Measurements from ENCODE around the gene OSBPL10. TPM values are rescaled to one million over a fixed set of nuclear protein-coding genes. Genes with fewer than 3 reads are reported as not detected.
A peak's percentile ranks its signal among the peaks of the same experiment; 100 is the strongest.

The OSBPL10 gene
- polyA plus RNA-seq, 6 donors from 2014 or later, result 28.7 to 65.6 (median 40.0) TPM

GRCh38 chr3:31636049-31636448 is 345.0 kb downstream of the OSBPL10 start:
- peaks cover 9 to 14% of the 10 kb centered on the region in 2 donors for H3K36me3 Mint-ChIP-seq
- no peak for ATAC-seq (ENCODE audit: low read depth in 2 of 2)
- peak overlapping the region in 2 of 6 donors; percentile 27 to 64 for H3K27ac Mint-ChIP-seq
- no peaks in the 10 kb centered on the region for H3K9me3 Mint-ChIP-seq
- H3K27me3 Mint-ChIP-seq, result no peaks in the 10 kb centered on the region
- H3K4me1 Mint-ChIP-seq, result peaks cover 11 to 12% (median 11%) of the 10 kb centered on the region in 3 donors
- no peak for DNase-seq
- H3K4me3 Mint-ChIP-seq, result no peak overlapping the region

DNA sequence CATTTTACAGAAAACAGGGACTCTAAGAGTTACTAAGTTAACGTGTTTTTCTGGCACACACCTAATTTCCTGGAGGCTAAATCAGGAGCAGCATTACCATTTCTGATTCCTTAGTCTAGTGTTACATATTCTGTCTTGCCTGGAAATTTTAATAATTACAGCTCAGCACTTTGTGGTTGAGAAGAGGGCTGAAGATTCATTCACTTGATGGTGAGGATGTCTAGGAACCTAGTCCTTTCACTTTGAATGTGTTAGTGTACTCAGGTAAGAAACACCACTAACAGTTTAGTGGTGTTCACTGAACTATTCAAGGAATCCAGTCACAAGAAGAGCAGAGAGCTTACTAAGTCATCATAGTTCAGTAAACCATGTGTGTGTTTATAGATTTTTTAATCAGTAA is 345.5 kb downstream of the OSBPL10 start:
- no peak overlapping the region for H3K4me3 Mint-ChIP-seq
- H3K9me3 Mint-ChIP-seq, result no peaks in the 10 kb centered on the region
- peak overlapping the region in 3 of 6 donors; percentile 10 to 64 (median 51) for H3K27ac Mint-ChIP-seq
- no peaks in the 10 kb centered on the region for H3K27me3 Mint-ChIP-seq
- ATAC-seq (ENCODE audit: low read depth in 2 of 2), result no peak
- peaks cover 8 to 12% (median 11%) of the 10 kb centered on the region in 3 donors for H3K4me1 Mint-ChIP-seq
- peaks cover 9 to 16% of the 10 kb centered on the region in 2 donors for H3K36me3 Mint-ChIP-seq
- no peak for DNase-seq

- Mint-ChIP-seq H3K36me3 (peaks cover 15 to 23% of the 10 kb centered on the region in 2 donors), H3K27me3 (no peaks in the 10 kb centered on the region), H3K9me3 (no peaks in the 10 kb centered on the region), H3K4me1 (peaks cover 6 to 12% (median 11%) of the 10 kb centered on the region in 3 donors), H3K27ac (peak overlapping the region in 1 of 6 donors; percentile 49), H3K4me3 (no peak overlapping the region)
- DNase-seq, result no peak
- ATAC-seq (ENCODE audit: low read depth in 2 of 2), result no peak
Observed at GRCh38 chr3:31634476-31634875, 346.6 kb downstream of the OSBPL10 start.

- Mint-ChIP-seq H3K27me3 (no peaks in the 10 kb centered on the region), H3K9me3 (no peaks in the 10 kb centered on the region), H3K36me3 (peaks cover 29 to 42% of the 10 kb centered on the region in 2 donors), H3K27ac (peak overlapping the region in 3 of 6 donors; percentile 20 to 63 (median 40)), H3K4me1 (peaks cover 12 to 18% (median 15%) of the 10 kb centered on the region in 3 donors), H3K4me3 (peak overlapping the region in 2 of 8 donors; percentile 5 to 7)
- ATAC-seq (ENCODE audit: low read depth in 2 of 2), result peak; percentile 55 to 71
- peak; percentile 11 for DNase-seq
Observed at GRCh38 chr3:31629054-31629453, 352.0 kb downstream of the OSBPL10 start.

DNA sequence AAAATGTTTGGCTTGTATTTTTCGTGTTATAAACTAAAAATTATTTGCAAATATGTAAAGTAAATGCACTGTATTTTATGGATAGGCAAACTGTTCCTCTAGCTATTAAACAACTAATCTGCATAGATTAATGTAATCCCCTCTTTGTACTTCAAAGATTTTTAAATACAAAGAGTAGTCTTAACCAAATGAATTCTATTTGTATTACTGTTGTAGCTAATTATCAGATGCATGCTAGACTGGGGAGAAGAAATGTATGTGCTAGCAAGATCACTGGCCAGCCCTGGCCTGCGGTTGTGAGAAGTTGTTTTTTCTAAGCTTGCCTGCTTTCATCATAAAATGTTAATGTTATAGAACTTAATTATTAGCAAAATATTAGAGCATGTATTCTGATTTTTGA is 355.7 kb downstream of the OSBPL10 start:
- peaks cover 24 to 44% (median 33%) of the 10 kb centered on the region in 3 donors for H3K4me1 Mint-ChIP-seq

GRCh38 chr3:31624083-31624709 is 356.9 kb downstream of the OSBPL10 start:
- no peak for DNase-seq
- ATAC-seq (ENCODE audit: low read depth in 2 of 2), result no peak
- peak overlapping the region in 2 of 6 donors; percentile 40 to 47 for H3K27ac Mint-ChIP-seq
- peak overlapping the region in 2 of 8 donors; percentile 4 to 57 for H3K4me3 Mint-ChIP-seq
- H3K9me3 Mint-ChIP-seq, result no peaks in the 10 kb centered on the region
- H3K4me1 Mint-ChIP-seq, result peaks cover 23 to 45% (median 29%) of the 10 kb centered on the region in 3 donors
- no peaks in the 10 kb centered on the region for H3K27me3 Mint-ChIP-seq
- peaks cover 23 to 24% of the 10 kb centered on the region in 2 donors for H3K36me3 Mint-ChIP-seq

More for the DNA sequence above, 355.7 kb downstream of the OSBPL10 start:
- peaks cover 27 to 30% of the 10 kb centered on the region in 2 donors for H3K36me3 Mint-ChIP-seq
- DNase-seq (no peak), ATAC-seq (ENCODE audit: low read depth in 2 of 2) (no peak)
- H3K27ac Mint-ChIP-seq, result no peak overlapping the region
- H3K9me3 Mint-ChIP-seq, result no peaks in the 10 kb centered on the region
- no peak overlapping the region for H3K4me3 Mint-ChIP-seq
- H3K27me3 Mint-ChIP-seq, result no peaks in the 10 kb centered on the region

GRCh38 chr3:31622636-31623288 is 358.3 kb downstream of the OSBPL10 start:
- H3K27ac Mint-ChIP-seq, result peak overlapping the region in 3 of 6 donors; percentile 23 to 62 (median 36)

DNA sequence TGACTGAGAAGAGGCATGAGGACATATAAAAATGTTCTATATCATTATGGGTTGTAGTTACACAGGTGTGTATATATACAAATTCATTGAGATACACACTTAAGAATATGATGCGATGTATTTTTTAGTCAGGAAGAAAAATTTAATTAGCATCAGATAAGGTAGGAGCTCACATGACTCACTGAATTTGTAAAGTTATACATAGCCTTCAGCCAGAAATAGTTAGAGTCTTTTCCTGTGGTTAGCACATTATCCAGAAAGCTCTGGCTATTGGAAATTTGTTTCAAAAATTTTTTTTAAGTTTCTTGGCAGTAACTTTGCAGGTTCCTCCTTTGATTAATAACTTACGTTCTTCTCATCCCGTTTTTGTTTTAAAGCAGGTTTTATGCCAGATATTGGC is 359.7 kb downstream of the OSBPL10 start:
- Mint-ChIP-seq H3K4me3 (no peak overlapping the region), H3K36me3 (peaks cover 19 to 30% of the 10 kb centered on the region in 2 donors), H3K27ac (peak overlapping the region in 2 of 6 donors; percentile 41 to 59), H3K9me3 (no peaks in the 10 kb centered on the region), H3K4me1 (peaks cover 13 to 33% (median 22%) of the 10 kb centered on the region in 3 donors), H3K27me3 (no peaks in the 10 kb centered on the region)
- no peak for ATAC-seq (ENCODE audit: low read depth in 2 of 2)
- DNase-seq, result no peak

More at GRCh38 chr3:31622636-31623288, 358.3 kb downstream of the OSBPL10 start:
- H3K4me1 Mint-ChIP-seq, result peaks cover 13 to 36% (median 22%) of the 10 kb centered on the region in 3 donors
- H3K27me3 Mint-ChIP-seq, result no peaks in the 10 kb centered on the region
- H3K9me3 Mint-ChIP-seq, result no peaks in the 10 kb centered on the region
- peak; percentile 9 for DNase-seq
- peak overlapping the region in 3 of 8 donors; percentile 20 to 73 (median 20) for H3K4me3 Mint-ChIP-seq
- peak; percentile 41 to 65 for ATAC-seq (ENCODE audit: low read depth in 2 of 2)
- H3K36me3 Mint-ChIP-seq, result peaks cover 24 to 30% of the 10 kb centered on the region in 2 donors

- peak overlapping the region in 1 of 6 donors; percentile 59 for H3K27ac Mint-ChIP-seq
Observed at GRCh38 chr3:31620656-31621055, 360.4 kb downstream of the OSBPL10 start.

GRCh38 chr3:31616711-31617110 is 364.4 kb downstream of the OSBPL10 start:
- H3K27ac Mint-ChIP-seq, result no peak overlapping the region
- DNase-seq (no peak), ATAC-seq (ENCODE audit: low read depth in 2 of 2) (no peak)
- H3K4me3 Mint-ChIP-seq, result no peak overlapping the region
- H3K4me1 Mint-ChIP-seq, result peaks cover 0 to 19% (median 17%) of the 10 kb centered on the region in 3 donors
- no peaks in the 10 kb centered on the region for H3K9me3 Mint-ChIP-seq
- peaks cover 7 to 25% of the 10 kb centered on the region in 2 donors for H3K36me3 Mint-ChIP-seq
- no peaks in the 10 kb centered on the region for H3K27me3 Mint-ChIP-seq

More at GRCh38 chr3:31620656-31621055, 360.4 kb downstream of the OSBPL10 start:
- H3K27me3 Mint-ChIP-seq, result no peaks in the 10 kb centered on the region
- DNase-seq (no peak), ATAC-seq (ENCODE audit: low read depth in 2 of 2) (no peak)
- peaks cover 15 to 32% of the 10 kb centered on the region in 2 donors for H3K36me3 Mint-ChIP-seq
- H3K9me3 Mint-ChIP-seq, result no peaks in the 10 kb centered on the region
- no peak overlapping the region for H3K4me3 Mint-ChIP-seq
- H3K4me1 Mint-ChIP-seq, result peaks cover 13 to 30% (median 22%) of the 10 kb centered on the region in 3 donors

- Mint-ChIP-seq H3K27me3 (no peaks in the 10 kb centered on the region), H3K9me3 (no peaks in the 10 kb centered on the region), H3K36me3 (peaks cover 7 to 25% of the 10 kb centered on the region in 2 donors), H3K4me3 (no peak overlapping the region), H3K4me1 (peaks cover 8 to 18% (median 10%) of the 10 kb centered on the region in 3 donors), H3K27ac (peak overlapping the region in 1 of 6 donors; percentile 66)
- DNase-seq, result no peak
- ATAC-seq (ENCODE audit: low read depth in 2 of 2), result no peak
Observed at GRCh38 chr3:31615071-31615875, 365.8 kb downstream of the OSBPL10 start.

GRCh38 chr3:31614162-31614921 is 366.7 kb downstream of the OSBPL10 start:
- ATAC-seq (ENCODE audit: low read depth in 2 of 2) (no peak), DNase-seq (no peak)
- no peak overlapping the region for H3K4me3 Mint-ChIP-seq
- H3K27me3 Mint-ChIP-seq, result no peaks in the 10 kb centered on the region
- H3K9me3 Mint-ChIP-seq, result no peaks in the 10 kb centered on the region
- peak overlapping the region in 3 of 6 donors; percentile 9 to 33 (median 21) for H3K27ac Mint-ChIP-seq
- peaks cover 7 to 25% of the 10 kb centered on the region in 2 donors for H3K36me3 Mint-ChIP-seq
- H3K4me1 Mint-ChIP-seq, result peaks cover 8 to 18% (median 10%) of the 10 kb centered on the region in 3 donors

Data from naive B cell (primary cell).